GM21367 (cell line): ENCODE measurements around the gene TRAK1.
"Not testable (repeated sequence)": the region's sequence is repeated elsewhere in the genome, so short reads cannot be mapped to it uniquely, and the experiment has no call there.

ENCODE experiments used
- ATAC-seq: cut with Tn5 transposase; IDR thresholded peaks from one replicate; pipeline ENCODE4 v1.9.1; 2021; ENCODE audit not compliant: unreplicated experiment

The TRAK1 gene

DNA sequence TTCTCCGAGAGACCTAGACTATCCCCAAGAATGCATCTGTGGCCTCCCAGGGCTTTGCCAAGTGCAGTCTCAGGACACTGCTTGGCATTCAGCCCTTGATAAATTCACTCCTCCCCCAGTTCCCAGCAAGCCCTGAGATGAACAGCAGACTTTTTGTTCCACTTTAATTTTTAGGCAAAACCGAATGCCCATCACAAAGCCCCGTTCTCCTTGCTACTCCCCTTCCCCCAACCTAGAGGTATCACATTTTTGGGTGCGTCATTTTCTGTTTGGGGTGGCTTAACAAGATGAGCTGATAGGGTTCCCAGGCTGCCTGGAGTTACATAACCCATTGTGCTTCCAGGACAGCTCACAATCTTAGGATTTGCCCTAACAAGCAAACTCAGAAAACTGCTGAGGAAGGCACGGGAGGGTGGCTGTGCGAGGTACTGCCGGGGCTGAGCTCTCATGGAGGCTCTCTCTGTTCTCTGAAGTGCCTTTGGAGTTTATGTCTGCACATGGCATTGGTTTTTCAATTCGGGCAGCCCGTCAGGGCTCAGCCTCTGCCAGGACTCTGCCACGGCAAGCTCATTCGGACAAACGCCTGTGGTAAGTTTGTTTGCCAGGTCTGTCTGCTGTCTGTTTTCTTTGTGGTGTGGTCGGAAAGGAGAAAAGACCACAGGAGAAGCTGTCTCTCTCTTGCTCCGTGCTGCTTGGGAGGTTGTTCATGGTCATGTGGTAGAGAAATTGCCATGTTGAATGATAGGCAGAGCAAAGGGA, at the start of gene TRAK1:
Gene TRAK1, plus strand, starts transcription at position 385 of the 759 bp plus-strand sequence. Its CDS starts 113 bp downstream, at position 498.
- no peak for ATAC-seq

GRCh38 chr3:42042747-42043098, 48.4 kb upstream of the TRAK1 start:
- ATAC-seq = no peak

DNA sequence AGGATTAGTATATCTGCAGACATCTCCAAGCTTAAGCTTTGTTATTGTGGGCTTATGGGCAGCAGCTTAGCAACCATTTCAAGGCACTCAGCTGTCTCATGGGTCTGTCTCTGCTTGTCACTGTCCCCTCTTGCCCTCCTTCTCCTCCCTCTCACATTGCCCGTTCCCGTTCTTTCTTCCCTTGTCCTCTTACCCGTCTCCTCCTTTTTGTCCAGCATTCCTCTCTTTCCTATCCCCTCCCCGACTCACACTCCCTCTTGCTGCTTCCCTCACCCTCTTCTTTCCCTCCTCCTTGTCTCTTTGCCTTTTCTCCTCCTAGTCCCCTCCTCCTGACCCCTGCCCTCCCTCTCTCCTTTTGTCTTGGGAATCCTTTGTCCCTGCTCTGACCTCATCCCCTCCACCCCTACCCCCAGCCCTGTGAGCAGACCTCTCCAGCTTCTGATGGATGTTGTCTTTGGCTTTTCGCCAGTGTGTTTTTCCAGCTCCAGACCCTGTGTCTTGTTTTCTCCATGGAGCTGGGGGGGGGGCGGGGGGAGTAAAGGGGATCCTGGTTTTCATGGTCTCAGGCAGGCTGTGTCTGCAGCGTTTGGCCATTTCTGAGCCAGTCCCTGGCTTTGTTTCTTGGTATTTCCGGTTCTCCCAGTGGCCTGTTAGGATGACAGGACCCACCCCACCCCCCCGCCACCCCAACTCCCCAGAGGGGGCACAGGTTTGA, 47.9 kb upstream of the TRAK1 start:
- ATAC-seq = no peak

GRCh38 chr3:42045708-42046243, 45.4 kb upstream of the TRAK1 start:
- no peak for ATAC-seq

DNA sequence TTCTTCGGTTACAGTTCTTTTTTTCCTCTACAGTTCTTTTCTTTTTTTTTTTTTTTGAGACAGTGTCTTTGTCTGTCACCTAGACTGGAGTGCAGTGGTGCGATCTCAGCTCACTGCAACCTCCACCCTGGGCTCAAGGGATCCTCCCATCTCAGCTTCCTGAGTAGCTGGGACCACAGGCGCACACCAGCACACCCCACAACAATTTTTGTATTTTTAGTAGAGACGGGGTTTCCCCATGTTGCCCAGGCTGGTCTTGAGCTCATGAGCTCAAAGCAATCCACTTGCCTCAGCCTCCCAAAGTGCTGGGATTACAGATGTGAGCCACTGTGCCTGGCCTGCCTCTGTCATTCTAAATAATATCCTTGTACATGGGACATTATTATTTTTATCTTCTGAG, 42.6 kb upstream of the TRAK1 start:
- ATAC-seq = not testable (repeated sequence)

- no peak for ATAC-seq
Measured at GRCh38 chr3:42050126-42050525, 41.0 kb upstream of the TRAK1 start.

DNA sequence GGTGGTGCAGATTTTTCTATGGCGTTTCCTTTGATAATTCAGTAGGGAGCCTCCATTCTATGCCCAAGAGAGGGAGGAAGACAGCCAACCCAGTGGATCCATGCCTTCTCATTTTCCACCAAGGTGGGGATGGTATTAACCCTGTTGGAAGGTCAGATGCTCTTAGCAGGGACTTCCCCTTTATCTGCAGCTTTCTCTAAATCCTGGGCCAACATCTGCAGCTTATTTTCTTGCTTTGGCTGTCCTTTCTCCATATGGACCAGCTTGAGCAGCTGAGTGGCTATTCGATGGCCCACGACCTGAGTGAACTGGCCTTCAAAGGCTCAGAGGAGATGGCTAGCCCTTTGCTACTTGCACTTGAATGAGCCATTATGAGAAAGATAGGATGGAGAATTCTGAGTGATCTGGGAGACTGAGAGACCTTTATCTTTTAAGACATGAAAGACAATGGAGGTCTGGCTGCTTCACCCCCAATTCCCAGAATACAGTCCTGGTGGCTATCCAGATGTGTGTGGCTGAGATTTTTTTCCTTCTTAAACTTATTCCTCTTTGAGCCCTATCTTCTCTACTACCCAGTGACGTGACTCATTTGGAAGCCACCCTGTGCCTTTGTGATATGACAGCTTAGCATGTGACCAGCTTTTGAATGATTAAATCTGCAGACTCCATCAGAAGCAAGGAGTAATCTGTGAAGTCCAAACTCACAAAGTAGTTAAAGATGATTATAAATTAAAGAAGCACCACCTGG, 39.6 kb upstream of the TRAK1 start:
- ATAC-seq = peak; percentile 22

DNA sequence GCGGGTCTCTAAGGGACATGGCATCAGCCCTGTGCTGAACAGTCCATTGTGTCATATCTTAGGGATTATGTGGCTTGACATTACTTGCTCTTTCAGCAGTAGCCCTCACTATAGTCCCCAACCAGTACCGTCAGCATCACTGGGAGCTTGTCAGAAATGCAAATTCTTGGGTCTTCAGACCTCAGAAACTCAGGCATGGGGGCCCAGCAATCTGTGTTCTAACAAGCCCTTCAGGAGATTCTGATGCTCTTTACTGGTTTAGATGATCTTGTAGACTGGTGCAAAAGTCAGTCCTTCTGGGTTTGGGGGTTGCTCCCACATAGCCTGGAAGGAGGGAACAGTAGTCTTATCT, 39.0 kb upstream of the TRAK1 start:
- peak; percentile 56 for ATAC-seq

DNA sequence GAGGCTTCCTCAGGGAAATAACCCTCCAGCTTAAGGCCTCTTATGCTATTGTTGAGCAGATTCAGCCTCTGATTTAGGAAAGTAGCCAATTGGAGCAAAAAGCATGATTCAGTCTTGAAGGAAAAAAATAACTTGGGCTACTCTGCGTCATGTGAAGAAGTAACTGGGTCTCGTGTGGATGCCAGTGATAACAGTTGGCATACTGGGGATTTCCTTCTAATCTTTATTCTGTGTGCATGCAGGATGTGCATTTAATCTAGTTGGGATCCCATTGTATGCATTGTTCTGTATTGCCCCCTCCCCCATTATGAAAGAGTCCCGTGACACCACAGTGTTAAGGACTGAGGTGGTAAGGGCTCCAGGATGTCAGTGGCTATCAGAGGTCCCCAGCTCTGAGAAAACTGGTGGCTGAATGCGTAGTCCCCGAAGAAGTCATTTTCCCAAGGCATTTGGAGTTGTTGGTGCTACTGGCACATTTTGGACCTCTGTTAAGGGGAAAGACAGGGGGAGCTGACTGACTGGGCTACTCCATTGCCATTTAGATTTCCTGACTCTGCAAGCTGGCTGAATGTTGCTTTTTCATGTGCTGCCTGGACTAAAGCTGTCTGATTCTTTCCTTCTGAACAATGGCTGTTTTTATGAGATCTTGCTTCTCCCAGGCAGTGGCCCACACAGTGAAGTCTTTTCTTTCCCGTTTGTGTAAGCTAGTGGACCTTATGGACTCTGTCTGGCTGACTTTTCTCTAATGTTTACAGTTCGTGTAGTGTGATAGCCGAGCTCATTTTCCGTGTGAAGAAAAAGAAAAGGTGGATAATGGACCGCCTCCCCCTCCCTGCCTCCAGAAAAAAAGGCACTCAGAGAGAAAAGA, 38.4 kb upstream of the TRAK1 start:
- no peak for ATAC-seq

DNA sequence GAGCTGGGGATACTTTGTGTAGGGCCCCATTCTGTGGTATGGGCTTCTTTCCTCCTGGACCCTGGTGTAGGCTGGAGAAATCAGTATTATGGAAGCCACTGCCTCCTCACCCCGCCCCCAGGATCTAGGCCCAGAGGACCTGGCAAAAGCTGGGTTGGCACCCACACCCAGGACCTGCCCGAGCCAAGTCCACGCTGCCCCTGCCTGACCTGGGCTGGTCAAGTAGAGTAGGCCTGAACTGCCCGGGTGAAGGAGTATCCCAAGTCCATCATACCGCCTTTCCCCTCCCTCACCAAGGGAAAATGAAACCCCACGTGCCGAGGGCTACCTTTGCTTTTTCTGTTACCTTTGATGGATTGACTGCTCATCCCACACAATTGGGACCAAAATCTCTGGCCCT, 37.7 kb upstream of the TRAK1 start:
- no peak for ATAC-seq

- ATAC-seq = no peak
Measured at GRCh38 chr3:42055291-42055690, 35.9 kb upstream of the TRAK1 start.

- ATAC-seq = no peak
Measured at GRCh38 chr3:42056840-42057239, 34.3 kb upstream of the TRAK1 start.

DNA sequence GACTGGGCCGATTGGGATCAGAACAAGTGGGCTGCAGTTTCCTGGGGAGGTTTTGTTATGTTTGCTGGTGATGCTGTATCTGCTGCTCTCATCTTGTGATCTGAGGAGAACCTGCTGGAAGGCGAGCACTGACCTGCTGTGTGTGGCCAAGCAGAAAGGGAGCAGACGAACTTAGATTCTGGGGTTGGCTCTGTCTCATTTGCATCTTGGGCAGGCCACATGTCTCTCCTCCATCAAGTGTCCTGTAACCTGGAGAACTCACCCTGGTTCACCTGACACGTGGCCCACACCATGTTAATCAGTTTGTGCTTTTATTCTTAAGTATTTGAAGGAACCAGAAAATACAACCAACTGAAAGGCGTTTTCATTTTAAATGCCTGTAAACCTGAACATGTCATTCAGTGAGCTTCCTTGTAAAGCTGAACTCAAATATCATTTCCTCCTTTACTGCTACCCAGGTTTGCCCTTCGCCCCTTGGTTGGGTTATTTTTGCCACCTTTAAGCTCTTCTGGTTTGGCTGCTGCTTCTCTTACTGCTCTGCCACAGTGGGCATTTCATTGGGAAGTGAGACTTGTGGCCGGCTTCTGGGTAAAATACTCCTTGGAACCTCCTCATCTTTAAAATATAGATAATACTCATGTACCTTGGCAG, 33.5 kb upstream of the TRAK1 start:
- ATAC-seq = peak; percentile 75

DNA sequence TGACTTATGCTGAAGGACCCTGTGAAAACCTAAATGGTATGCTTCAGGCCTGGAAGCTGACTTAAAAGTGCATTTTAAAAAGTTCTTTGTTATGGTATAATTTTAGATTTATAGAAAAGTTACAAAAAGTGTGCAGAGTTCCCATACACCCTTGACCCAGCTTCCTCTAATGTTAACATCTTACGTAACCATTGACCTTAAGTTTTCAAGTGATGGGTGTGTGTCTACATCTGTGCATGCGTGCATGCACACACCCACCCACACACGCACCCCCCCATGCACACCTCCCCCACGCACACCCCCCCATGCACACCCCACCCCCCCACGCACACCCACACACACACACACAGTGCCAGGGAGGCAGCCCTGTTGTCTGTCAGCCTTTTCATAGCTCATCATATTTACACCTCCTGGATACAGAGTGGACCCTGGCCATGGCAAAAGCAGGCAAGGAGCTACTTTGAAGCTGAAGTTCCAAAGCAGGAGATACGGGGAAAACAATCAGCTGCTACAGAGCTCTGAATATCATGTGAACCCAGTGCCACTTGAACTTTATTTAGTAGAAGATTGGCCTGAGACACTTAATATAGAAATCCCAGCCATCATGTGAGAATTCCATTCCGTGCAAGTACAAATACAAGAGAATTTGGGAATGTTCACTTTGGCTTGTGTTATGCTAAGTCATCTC, 30.0 kb upstream of the TRAK1 start:
- ATAC-seq = no peak

GRCh38 chr3:42061713-42062380, 29.3 kb upstream of the TRAK1 start:
- ATAC-seq = no peak

- no peak for ATAC-seq
Measured at GRCh38 chr3:42062464-42062863, 28.7 kb upstream of the TRAK1 start.

- ATAC-seq = no peak
Measured at GRCh38 chr3:42063888-42064287, 27.3 kb upstream of the TRAK1 start.

GRCh38 chr3:42066516-42067181, 24.5 kb upstream of the TRAK1 start:
- no peak for ATAC-seq

- ATAC-seq = peak; percentile 78
Measured at GRCh38 chr3:42067326-42067725, 23.8 kb upstream of the TRAK1 start.
